Mesenchymal stem cell (in vitro differentiated cells and primary cell): ENCODE data around the gene AOPEP.

Experiments used
- DNase-seq: peaks from one replicate; pipeline ENCODE4 v3.0.0-alpha.2; 2013
- H2AFZ ChIP-seq: one replicate; pipeline ENCODE4 v1.6.1; 2013; ENCODE audit warnings: low read depth, mild to moderate bottlenecking, control low read depth, inconsistent platforms, low read length, moderate library complexity
- H2AK5ac ChIP-seq: 2 replicates; pipeline ENCODE4 v1.6.1; 2013; ENCODE audit warnings: low read length, moderate library complexity, mild to moderate bottlenecking, inconsistent platforms; ENCODE audit not compliant: severe bottlenecking
- H2BK120ac ChIP-seq: one replicate; pipeline ENCODE4 v1.6.1; 2013; ENCODE audit warnings: low read depth, mild to moderate bottlenecking, inconsistent platforms, low read length, moderate library complexity
- H2BK12ac ChIP-seq, 2 experiments: one replicate each; pipeline ENCODE4 v1.6.1; 2013; ENCODE audit warnings: inconsistent platforms in 2 of 2, low read length in 2 of 2, mild to moderate bottlenecking in 2 of 2, moderate library complexity in 2 of 2, control low read depth in 1 of 2
- H2BK15ac ChIP-seq: one replicate; pipeline ENCODE4 v1.6.1; 2013; ENCODE audit warnings: mild to moderate bottlenecking, low read depth, inconsistent platforms; ENCODE audit not compliant: poor library complexity, severe bottlenecking
- H2BK5ac ChIP-seq: 2 replicates; pipeline ENCODE4 v1.6.1; 2013; ENCODE audit warnings: low read depth, mild to moderate bottlenecking, low read length, control low read depth, inconsistent platforms; ENCODE audit not compliant: poor library complexity, severe bottlenecking
- H3K14ac ChIP-seq, 2 experiments: one replicate each; pipeline ENCODE4 v1.6.1; 2013; ENCODE audit warnings: inconsistent platforms in 2 of 2, low read length in 2 of 2, control low read depth in 1 of 2, mild to moderate bottlenecking in 1 of 2, moderate library complexity in 1 of 2
- H3K18ac ChIP-seq, 2 experiments: one replicate each; pipeline ENCODE4 v1.6.1; 2013; ENCODE audit warnings: inconsistent platforms in 2 of 2, low read length in 2 of 2, control low read depth in 1 of 2, low read depth in 1 of 2, mild to moderate bottlenecking in 1 of 2
- H3K23ac ChIP-seq, 2 experiments: one replicate each; pipeline ENCODE4 v1.6.1; 2013; ENCODE audit warnings: inconsistent platforms in 2 of 2, low read length in 2 of 2, mild to moderate bottlenecking in 2 of 2, moderate library complexity in 2 of 2, control low read depth in 1 of 2
- H3K27ac ChIP-seq: 2 replicates; pipeline ENCODE4 v1.5.1; 2013; ENCODE audit warnings: mild to moderate bottlenecking, moderate library complexity, low read length, control low read depth, inconsistent platforms; ENCODE audit not compliant: poor library complexity, severe bottlenecking
- H3K27me3 ChIP-seq, 2 experiments: 2 replicates each; pipeline versions ENCODE4 v1.6.1 to v1.7.0; 2013; ENCODE audit warnings: low read length in 2 of 2, mild to moderate bottlenecking in 2 of 2, moderate library complexity in 2 of 2, control low read depth in 1 of 2, inconsistent platforms in 1 of 2; ENCODE audit not compliant: control insufficient read depth in 1 of 2, insufficient read depth in 1 of 2
- H3K36me3 ChIP-seq, 2 experiments: 2 replicates each; pipeline versions ENCODE4 v1.6.1 to v1.7.0; 2013; ENCODE audit warnings: low read length in 2 of 2, control low read depth in 1 of 2, inconsistent platforms in 1 of 2, low read depth in 1 of 2, mild to moderate bottlenecking in 1 of 2; ENCODE audit not compliant: insufficient read depth in 2 of 2, control insufficient read depth in 1 of 2
- H3K4ac ChIP-seq, 2 experiments: one replicate each; pipeline ENCODE4 v1.6.1; 2013; ENCODE audit warnings: inconsistent platforms in 2 of 2, low read length in 2 of 2, mild to moderate bottlenecking in 2 of 2, moderate library complexity in 2 of 2, control low read depth in 1 of 2, low read depth in 1 of 2
- H3K4me1 ChIP-seq: 2 replicates; pipeline ENCODE4 v1.6.1; 2013; ENCODE audit warnings: low read depth, low read length, control low read depth; ENCODE audit not compliant: control insufficient read depth, insufficient read depth
- H3K4me2 ChIP-seq: 2 replicates; pipeline ENCODE4 v1.6.1; 2013; ENCODE audit warnings: low read length, mild to moderate bottlenecking, inconsistent platforms; ENCODE audit not compliant: poor library complexity, severe bottlenecking
- H3K4me3 ChIP-seq, 2 experiments: 2 replicates each; pipeline versions ENCODE4 v1.5.1 to v1.7.0; 2013; ENCODE audit warnings: low read length in 2 of 2, mild to moderate bottlenecking in 2 of 2, control low read depth in 1 of 2, low read depth in 1 of 2; ENCODE audit not compliant: insufficient read depth in 1 of 2
- H3K79me1 ChIP-seq: replicated peaks from 2 replicates; pipeline ENCODE4 v1.6.1; 2013; ENCODE audit warnings: mild to moderate bottlenecking, control low read depth, low read length, inconsistent platforms; ENCODE audit not compliant: poor library complexity, severe bottlenecking
- H3K9ac ChIP-seq: 2 replicates; pipeline ENCODE4 v1.7.0; 2013; ENCODE audit warnings: mild to moderate bottlenecking, low read length, moderate library complexity
- H3K9me3 ChIP-seq: 2 replicates; pipeline ENCODE4 v1.7.0; 2013; ENCODE audit warnings: mild to moderate bottlenecking, low read length; ENCODE audit not compliant: control insufficient read depth
- H4K8ac ChIP-seq: one replicate; pipeline ENCODE4 v1.6.1; 2013; ENCODE audit warnings: inconsistent platforms, mild to moderate bottlenecking, low read length, moderate library complexity
- H4K91ac ChIP-seq: one replicate; pipeline ENCODE4 v1.6.1; 2013; ENCODE audit warnings: mild to moderate bottlenecking, low read length, inconsistent platforms
- WGBS: methylation state at CpG from one replicate; pipeline ENCODE4 v1.1.7; 2013; ENCODE audit warnings: mixed read lengths; 5-methylcytosine and 5-hydroxymethylcytosine counted together

The AOPEP gene

GRCh38 chr9:94932652-94933510 is 206.4 kb downstream of the AOPEP start:
- no peak overlapping the region for H3K4me2 ChIP-seq

DNA sequence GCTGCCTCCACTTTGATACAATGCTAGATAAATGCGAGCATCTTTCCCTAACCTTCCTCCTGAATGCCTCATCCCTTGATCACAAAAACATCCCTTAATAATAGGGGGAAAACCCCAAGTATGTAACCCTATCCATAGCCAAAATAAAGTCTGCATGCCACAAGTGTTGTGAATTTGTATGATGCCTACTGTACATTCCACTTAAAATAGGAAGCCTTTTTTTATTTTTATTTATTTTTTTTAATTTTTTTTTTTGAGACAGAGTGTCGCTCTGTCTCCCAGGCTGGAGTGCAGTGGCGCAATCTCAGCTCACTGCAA is 207.0 kb downstream of the AOPEP start:
- Histone ChIP-seq H3K4me1 (peaks cover 13% of the 10 kb centered on the region), H3K9me3 (no peaks in the 10 kb centered on the region), H2AFZ (no peak overlapping the region), H4K8ac (no peak overlapping the region), H3K23ac (no peak overlapping the region), H4K91ac (no peak overlapping the region), H3K36me3 (peaks cover 0 to 13% of the 10 kb centered on the region in 2 experiments), H2BK5ac (no peak overlapping the region), H3K14ac (no peak overlapping the region), H3K9ac (no peak overlapping the region), H3K79me1 (peaks cover 23% of the 10 kb centered on the region), H3K4me3 (no peak overlapping the region), H2BK15ac (no peak overlapping the region), H2AK5ac (no peak overlapping the region), H3K27ac (peak overlapping the region; percentile 34), H3K4ac (no peak overlapping the region), H3K4me2 (no peak overlapping the region), H3K27me3 (no peaks in the 10 kb centered on the region), H2BK120ac (no peak overlapping the region), H2BK12ac (no peak overlapping the region), H3K18ac (no peak overlapping the region)
- no peak for DNase-seq
- 100% methylated on average over 3 of the region's 3 CpGs for WGBS

More at GRCh38 chr9:94932652-94933510, 206.4 kb downstream of the AOPEP start:
- Histone ChIP-seq H2BK5ac (no peak overlapping the region), H2BK120ac (no peak overlapping the region), H4K8ac (no peak overlapping the region), H3K9ac (no peak overlapping the region), H2AFZ (no peak overlapping the region), H2AK5ac (peak overlapping the region; percentile 4), H3K4me3 (no peak overlapping the region), H2BK15ac (no peak overlapping the region), H3K4me1 (peaks cover 18% of the 10 kb centered on the region), H2BK12ac (peak overlapping the region in 1 of 2 experiments; percentile 20), H3K14ac (peak overlapping the region in 1 of 2 experiments; percentile 5), H3K18ac (no peak overlapping the region), H4K91ac (peak overlapping the region; percentile 19), H3K27me3 (no peaks in the 10 kb centered on the region), H3K79me1 (peaks cover 24% of the 10 kb centered on the region), H3K27ac (peak overlapping the region; percentile 34), H3K4ac (peak overlapping the region in 1 of 2 experiments; percentile 29), H3K23ac (no peak overlapping the region), H3K9me3 (no peaks in the 10 kb centered on the region), H3K36me3 (peaks cover 0 to 13% of the 10 kb centered on the region in 2 experiments)
- no peak for DNase-seq
- WGBS: 92% methylated on average over 12 of the region's 12 CpGs

DNA sequence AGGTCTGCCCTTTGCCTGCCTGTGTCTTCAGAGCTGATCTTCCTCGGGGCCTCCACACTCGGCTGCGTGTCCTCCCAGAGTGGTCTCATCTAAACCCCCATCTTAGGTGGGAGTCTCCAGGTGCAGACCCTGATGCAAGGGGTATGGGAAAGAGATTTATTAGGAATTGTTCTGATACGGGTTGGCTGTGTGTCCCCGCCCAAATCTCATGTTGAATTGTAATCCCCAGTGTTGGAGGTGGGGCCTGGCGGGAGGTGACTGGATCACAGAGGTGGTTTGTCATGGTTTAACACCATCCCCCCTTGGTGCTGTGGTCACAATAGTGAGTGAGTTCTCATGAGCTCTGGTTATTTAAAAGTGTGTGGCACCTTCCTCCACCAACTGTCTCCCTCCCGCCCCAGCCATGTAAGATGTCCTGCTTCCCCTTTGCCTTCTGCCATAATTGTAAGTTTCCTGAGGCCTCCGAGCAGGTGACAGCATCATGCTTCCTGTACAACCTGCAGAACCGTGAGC is 208.4 kb downstream of the AOPEP start:
- H4K8ac ChIP-seq: no peak overlapping the region
- no peak overlapping the region for H2BK5ac ChIP-seq
- no peak overlapping the region for H3K9ac ChIP-seq
- H3K23ac ChIP-seq: no peak overlapping the region
- peaks cover 23% of the 10 kb centered on the region for H3K79me1 ChIP-seq
- no peak overlapping the region for H3K4me3 ChIP-seq
- H2AFZ ChIP-seq: no peak overlapping the region
- H3K27me3 ChIP-seq: no peaks in the 10 kb centered on the region
- H3K4me1 ChIP-seq: peaks cover 6% of the 10 kb centered on the region
- no peak overlapping the region for H2BK15ac ChIP-seq
- H2AK5ac ChIP-seq: peak overlapping the region; percentile 37
- H4K91ac ChIP-seq: no peak overlapping the region
- no peak overlapping the region for H3K27ac ChIP-seq
- WGBS: 91% methylated on average over 8 of the region's 9 CpGs
- no peak for DNase-seq
- peak overlapping the region in 1 of 2 experiments; percentile 20 for H3K4ac ChIP-seq
- H3K9me3 ChIP-seq: no peaks in the 10 kb centered on the region
- H3K4me2 ChIP-seq: no peak overlapping the region
- peak overlapping the region in 1 of 2 experiments; percentile 1 for H2BK12ac ChIP-seq
- no peak overlapping the region for H2BK120ac ChIP-seq
- peak overlapping the region in 1 of 2 experiments; percentile 38 for H3K18ac ChIP-seq
- no peak overlapping the region for H3K14ac ChIP-seq
- H3K36me3 ChIP-seq: peaks cover 0 to 11% of the 10 kb centered on the region in 2 experiments

DNA sequence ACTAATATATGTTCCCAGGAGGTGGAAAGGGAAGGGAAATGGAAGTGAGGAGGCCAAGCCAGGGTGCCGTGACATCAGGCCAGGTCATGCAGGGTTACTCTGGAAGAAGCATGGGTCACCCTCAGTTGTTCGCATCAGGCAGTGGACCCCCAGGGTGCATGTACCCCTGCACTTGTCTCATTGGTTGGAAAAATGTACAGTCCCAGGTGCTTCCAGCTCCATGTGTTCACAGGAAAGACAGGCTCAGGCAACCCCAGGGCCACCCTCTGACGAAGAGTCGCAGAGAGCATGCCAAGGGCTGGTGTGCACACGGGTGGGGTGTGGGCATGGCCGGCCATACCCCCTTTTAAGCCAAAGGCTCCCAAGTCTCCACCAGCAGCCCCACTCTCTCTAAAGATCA is 208.9 kb downstream of the AOPEP start:
- Histone ChIP-seq H2AK5ac (peak overlapping the region; percentile 88), H2BK12ac (peak overlapping the region; percentile 8 to 12), H3K18ac (peak overlapping the region; percentile 65 to 69), H3K14ac (no peak overlapping the region), H2AFZ (no peak overlapping the region), H3K4me1 (peaks cover 6% of the 10 kb centered on the region), H3K9me3 (no peaks in the 10 kb centered on the region), H3K4me2 (no peak overlapping the region), H4K8ac (peak overlapping the region; percentile 42), H3K36me3 (peaks cover 0 to 9% of the 10 kb centered on the region in 2 experiments), H4K91ac (peak overlapping the region; percentile 70), H3K27ac (no peak overlapping the region), H2BK15ac (peak overlapping the region; percentile 14), H3K79me1 (peaks cover 21% of the 10 kb centered on the region), H2BK120ac (peak overlapping the region; percentile 52), H3K4ac (peak overlapping the region in 1 of 2 experiments; percentile 27), H3K23ac (no peak overlapping the region), H3K9ac (no peak overlapping the region), H3K4me3 (no peak overlapping the region), H3K27me3 (no peaks in the 10 kb centered on the region), H2BK5ac (no peak overlapping the region)
- no peak for DNase-seq
- 95% methylated on average over 6 of the region's 6 CpGs for WGBS
